Body of pancreas (tissue), 4 donors: ENCODE data around the gene PLXNA1.

Experiments used
- POLR2A ChIP-seq, 3 donors: fragments of 450-650 bp; IDR thresholded peaks; one replicate each; pipeline ENCODE4 v1.6.1; 2016; ENCODE audit warnings: antibody characterized with exemption in 3 of 3, mild to moderate bottlenecking in 2 of 3
- TF ChIP-seq, protein P1 (sequence below), 7 experiments: fragments of 450-650 bp in 4 of 7; fragments of 200-600 bp in 3 of 7; sonication (generic) in 3 of 7; IDR thresholded peaks; one replicate each; pipeline ENCODE4 v1.5.1; 2016 to 2019; ENCODE audit warnings: antibody characterized with exemption in 7 of 7

DNA sequence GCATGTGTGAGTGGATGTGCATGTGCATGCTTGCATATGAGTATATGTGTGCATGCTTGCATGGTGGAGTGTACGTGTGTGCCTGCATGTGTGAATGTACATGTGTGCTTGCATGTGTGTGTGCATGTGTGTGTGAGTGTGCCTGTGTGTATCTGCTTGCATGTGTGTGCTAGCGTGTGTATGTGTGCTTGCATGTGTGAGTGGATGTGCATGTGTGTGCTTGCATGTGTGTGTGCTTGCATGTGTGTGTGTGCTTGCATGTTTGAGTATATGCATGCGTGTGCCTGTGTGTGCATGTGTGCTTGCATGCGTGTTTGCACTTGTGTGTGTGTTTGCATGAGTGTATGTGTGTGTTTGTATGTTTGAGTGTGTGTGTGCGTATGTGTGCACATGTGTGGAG is 4.6 kb upstream of the PLXNA1 start:
- TF ChIP-seq POLR2A (IDR thresholded peaks at IDR 0.05), result no peak
- TF ChIP-seq, protein P1, sequence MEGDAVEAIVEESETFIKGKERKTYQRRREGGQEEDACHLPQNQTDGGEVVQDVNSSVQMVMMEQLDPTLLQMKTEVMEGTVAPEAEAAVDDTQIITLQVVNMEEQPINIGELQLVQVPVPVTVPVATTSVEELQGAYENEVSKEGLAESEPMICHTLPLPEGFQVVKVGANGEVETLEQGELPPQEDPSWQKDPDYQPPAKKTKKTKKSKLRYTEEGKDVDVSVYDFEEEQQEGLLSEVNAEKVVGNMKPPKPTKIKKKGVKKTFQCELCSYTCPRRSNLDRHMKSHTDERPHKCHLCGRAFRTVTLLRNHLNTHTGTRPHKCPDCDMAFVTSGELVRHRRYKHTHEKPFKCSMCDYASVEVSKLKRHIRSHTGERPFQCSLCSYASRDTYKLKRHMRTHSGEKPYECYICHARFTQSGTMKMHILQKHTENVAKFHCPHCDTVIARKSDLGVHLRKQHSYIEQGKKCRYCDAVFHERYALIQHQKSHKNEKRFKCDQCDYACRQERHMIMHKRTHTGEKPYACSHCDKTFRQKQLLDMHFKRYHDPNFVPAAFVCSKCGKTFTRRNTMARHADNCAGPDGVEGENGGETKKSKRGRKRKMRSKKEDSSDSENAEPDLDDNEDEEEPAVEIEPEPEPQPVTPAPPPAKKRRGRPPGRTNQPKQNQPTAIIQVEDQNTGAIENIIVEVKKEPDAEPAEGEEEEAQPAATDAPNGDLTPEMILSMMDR (IDR thresholded peaks at IDR 0.05), result no peak
